HG02588 (cell line): Measurements from ENCODE around the gene ANAPC15.

Experiments used
- ATAC-seq: cut with Tn5 transposase; IDR thresholded peaks from one replicate; pipeline ENCODE4 v1.9.1; 2021; ENCODE audit warnings: mild to moderate bottlenecking, moderate library complexity; ENCODE audit not compliant: unreplicated experiment

ANAPC15 gene

DNA sequence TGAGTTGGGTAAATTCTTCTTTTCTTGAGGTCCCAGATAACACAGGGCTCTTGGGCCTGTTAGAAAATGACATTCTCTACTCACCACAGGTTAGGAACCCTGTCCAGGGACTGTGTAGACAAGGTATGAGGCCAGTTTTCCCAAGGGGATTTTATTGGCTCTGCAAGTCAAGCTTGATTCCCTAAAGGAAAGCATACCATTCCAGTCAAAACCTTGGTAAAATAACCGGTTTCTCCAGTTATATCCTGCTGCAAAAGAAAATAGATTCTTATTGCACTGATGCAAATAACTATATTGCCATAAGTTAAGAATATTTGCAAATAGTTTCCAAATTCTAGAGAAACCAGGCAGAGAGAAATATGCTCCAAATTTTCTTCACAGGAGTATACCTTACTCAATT, 13.5 kb upstream of the ANAPC15 start:
- no peak for ATAC-seq

DNA sequence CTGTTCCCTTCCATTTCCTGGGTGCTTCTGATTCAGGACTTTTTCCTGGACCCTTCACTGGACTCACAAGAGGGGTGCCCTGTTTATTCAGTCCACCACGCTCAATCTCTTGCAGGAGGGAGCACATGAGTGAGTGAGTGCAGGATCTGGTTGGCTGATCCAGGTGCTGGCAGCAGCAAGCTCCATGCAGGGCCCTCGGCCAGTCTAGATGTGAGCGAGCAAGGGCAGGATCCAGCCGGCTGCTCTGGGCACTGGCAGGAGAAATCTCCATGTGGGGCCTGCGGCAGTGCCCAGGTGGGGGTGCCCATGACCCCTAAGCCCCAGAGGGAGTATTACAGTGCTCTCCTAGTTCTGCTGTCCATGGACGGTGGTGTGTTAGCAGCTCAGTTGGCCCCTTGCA, 11.6 kb upstream of the ANAPC15 start:
- ATAC-seq, result no peak

DNA sequence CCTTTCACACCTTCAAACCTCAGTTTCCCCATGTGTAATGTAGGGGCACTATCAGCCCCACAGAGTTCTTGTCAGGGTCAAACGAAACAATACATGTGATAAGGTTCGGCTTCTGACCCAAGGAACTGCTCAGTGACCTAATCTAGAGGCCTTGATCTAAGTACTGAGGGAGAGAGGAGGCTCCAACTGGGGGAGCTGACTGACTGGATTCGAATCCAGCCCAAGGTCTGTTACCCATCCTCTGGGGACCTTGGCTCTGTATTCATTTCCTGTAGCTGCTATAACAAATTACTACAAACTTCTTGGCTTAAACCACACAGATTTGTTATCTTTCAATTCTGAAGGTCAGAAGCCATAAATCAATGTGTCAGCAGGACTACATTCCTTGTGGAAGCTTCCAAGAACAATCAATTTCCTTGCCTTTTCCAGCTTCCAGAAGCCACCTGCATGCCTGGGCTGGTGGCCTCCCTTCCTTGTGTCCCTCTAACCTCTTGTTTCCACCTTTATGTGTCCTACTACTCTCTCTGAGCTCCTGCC, 10.7 kb upstream of the ANAPC15 start:
- no peak for ATAC-seq

DNA sequence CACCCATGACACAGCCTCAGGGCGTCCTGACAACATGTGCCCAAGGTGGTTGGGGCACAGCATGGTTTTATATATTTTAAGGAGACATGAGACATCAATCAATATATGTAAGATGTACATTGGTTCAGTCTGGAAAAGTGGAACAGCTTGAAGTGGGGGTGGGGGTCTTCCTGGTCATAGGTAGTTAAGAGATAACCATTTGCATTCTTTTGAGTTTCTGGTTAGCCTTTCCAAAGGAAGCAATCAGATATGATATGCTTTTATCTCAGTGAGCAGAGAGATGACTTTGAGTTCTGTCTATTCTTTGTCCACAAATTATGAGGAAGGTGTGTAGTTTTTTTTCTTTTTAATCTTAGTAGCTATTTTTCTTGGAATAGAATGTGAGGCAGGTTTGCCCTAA, 10.1 kb upstream of the ANAPC15 start:
- no peak for ATAC-seq

DNA sequence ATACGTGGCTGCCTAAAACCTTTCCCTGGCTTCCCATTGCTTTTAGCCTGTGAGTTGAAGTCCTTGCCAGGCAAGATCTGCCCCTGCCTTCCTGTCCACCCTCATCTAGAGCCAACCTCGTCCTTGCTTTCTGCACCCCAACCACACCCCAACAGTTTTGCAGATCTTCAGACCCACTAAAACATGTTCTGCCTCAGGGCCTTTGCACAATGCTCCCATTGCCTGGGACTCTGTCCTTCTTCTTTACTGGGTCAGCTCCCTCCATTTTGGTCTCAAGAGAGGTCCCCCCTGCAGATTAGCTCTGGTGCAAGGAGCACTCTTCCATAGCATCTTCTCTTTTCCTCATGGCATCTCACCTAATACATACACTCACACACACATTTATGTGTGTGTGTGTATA, 8.4 kb upstream of the ANAPC15 start:
- no peak for ATAC-seq

DNA sequence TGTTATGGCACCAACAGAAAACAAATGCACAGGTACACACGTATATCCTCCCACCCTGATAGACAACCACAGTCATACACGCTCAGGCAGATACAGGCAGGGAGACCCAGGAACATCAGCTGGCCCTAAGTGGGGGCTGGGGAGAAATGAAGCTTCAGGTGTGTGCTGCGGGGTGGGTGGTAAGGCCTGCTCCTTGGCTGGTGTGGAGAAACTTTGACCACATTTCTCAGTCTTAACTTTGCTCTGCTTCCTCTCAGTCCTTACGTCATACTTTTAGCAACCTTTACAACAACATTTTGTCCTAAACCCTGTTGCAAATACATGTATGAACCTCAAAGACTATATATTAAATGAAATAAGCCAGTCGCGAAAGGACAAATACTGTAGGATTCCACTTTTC, 6.7 kb upstream of the ANAPC15 start:
- no peak for ATAC-seq

DNA sequence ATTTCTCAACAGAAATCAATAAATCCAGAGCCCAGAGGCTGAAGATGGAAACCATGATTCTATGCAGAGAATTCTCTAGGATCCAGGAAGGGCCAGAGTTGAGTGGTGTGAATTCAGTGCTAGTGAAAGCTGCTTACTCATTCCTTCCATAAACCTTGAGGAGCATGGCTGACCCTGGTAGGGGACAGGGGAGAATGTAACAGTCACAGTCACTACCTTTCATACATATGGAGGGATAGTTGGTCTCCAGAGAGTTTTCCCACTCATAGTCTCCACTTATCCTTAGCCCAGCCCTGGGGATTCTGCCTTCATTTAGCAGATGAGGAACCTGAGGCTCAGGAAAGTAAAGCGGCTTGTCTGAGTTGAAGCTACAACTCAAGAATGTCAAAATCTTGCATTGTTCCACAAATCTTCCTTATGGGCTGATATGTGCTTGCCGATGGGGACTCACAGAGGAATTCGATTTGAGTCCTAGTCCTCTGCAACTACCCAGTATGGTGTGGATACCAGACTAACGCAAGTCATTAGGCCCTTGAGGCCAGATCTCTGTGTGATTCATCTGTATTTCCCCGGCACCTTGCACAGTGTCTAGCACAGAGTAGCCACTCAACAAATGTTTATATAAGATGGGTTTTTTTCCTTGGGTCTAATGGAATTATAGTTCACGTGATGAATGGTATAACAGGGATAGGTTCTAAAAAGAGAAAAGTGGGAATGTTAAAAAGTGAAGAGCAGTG, 3.7 kb upstream of the ANAPC15 start:
- no peak for ATAC-seq

DNA sequence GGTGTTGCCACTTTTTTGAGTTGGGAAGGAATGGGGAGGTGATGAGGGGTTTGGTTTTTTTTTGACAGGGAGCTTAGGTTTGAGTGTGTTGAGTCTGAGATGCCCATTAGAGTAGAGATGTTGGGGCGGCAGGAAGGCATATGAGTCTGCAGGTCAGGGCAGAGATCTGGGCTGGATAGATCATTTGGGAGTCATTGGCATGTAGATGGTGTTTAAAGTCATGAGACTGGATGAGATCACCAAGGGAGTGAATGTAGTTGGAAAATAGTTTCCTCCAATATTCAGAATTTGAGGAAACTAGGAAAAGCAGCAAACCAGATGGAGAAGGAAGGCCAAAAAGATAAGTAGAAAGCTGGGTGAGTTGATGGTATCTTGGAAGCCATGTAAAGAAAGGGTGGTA, 2.1 kb upstream of the ANAPC15 start:
- ATAC-seq, result no peak

DNA sequence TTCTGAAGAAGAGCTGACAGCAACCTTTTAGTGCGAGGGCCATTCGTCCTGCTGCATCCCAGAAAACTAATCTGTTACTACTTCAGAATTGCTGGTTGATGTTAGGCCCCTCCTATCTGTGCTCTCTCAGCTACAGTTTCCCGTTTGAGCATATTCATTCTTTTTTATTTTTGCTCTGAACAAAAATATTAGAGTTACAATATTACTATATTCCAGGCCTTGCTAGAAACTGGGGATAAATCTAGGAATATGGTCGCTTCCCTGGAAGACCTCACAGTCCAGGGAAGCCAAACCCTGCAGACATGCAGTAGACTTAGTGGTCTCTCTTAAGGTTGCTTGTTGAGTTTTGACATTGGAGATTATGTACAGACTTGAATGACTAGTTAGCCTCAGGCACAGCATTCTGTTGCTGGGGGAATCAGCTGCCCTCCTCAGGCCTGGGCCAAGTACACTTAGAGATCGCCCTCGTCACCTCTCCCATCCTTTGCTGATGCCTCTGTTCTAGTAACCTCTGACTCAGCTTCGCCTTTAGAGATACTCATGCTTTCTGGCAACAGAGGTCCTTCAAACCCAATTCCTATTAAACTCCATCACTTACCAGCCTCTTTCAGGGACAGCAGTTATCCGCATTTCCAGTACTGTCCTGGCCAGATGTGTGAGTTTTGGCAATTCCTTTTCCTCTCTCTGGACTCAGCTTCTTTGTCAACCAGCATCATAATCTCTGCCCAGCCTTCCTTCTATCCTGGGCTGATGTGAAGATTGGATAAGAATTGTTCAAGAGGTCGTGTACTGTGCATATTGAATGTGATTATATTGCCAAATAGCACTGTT, 698 bp upstream of the ANAPC15 start:
- ATAC-seq, result no peak

DNA sequence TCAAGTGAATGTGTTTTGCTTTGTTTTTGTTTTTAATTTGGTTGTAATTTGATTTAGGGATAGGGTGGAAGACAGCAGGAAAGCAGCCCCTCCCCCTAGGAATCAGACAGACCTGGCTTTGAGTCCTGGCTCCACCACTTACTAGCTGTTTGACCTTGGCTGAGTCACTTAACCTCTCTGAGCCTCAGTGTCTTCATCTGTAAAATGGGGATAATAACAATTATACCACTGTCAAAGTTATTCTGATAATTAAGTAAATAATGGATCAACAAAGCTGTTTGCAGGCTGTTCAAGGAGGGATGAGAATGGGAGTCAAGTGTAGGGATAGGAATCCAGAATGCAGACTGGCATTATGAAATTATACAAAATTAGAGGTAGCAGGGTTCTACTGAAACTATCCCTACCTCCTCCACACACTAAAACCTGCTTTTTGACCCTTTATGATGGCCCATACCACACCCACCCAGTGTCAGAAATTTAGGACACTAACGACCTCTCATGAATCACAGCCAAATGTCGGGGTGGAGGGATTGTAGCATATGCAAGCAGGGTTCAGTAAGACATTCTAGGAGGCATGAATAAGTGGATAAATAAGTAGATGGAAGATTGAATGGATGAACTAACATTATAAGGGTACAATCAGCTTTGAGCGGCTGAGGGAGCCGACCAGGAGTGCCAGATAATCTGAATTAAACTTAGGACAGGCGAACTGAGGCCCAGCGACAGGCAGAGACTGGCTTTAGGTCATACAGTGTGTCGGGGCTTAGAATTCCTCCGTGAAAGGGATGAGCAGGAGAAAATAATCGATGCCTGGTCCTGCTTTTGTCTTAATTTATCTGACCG, 974 bp downstream of the ANAPC15 start:
- peak; percentile 1 for ATAC-seq

DNA sequence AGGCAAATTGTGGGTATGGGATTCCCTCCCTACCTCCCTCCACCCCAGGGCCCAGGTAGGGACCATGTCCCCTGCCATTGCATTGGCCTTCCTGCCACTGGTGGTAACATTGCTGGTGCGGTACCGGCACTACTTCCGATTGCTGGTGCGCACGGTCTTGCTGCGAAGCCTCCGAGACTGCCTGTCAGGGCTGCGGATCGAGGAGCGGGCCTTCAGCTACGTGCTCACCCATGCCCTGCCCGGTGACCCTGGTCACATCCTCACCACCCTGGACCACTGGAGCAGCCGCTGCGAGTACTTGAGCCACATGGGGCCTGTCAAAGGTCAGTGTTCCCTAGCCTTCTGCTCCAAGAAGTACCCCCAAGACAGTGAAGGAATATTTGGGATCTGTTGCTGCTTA, 6.6 kb downstream of the ANAPC15 start, which contains the start of gene TOMT:
Gene TOMT (plus strand): TSS at position 37 of the 400 bp plus-strand sequence. CDS start 28 bp downstream, at position 65.
- ATAC-seq, result no peak

DNA sequence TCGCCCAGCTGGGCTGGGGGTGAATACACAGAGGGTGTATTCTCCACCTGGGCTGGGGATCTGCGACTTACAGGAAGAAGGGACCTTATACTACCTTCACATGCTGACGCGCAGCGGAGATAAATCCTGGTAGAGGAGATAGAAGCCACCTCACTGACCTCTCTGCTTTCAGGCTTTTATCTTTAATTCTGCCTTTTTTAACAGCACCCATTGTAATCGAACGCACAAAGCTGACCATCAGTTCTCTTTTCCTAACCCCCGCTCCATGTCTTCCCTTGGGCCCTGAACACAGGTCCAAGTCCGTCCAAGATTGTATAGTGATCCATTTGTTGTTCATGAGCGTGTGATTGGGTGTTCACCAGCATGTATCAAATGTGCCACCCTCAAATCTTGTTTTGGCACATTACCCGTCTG, 8.7 kb downstream of the ANAPC15 start:
- no peak for ATAC-seq

DNA sequence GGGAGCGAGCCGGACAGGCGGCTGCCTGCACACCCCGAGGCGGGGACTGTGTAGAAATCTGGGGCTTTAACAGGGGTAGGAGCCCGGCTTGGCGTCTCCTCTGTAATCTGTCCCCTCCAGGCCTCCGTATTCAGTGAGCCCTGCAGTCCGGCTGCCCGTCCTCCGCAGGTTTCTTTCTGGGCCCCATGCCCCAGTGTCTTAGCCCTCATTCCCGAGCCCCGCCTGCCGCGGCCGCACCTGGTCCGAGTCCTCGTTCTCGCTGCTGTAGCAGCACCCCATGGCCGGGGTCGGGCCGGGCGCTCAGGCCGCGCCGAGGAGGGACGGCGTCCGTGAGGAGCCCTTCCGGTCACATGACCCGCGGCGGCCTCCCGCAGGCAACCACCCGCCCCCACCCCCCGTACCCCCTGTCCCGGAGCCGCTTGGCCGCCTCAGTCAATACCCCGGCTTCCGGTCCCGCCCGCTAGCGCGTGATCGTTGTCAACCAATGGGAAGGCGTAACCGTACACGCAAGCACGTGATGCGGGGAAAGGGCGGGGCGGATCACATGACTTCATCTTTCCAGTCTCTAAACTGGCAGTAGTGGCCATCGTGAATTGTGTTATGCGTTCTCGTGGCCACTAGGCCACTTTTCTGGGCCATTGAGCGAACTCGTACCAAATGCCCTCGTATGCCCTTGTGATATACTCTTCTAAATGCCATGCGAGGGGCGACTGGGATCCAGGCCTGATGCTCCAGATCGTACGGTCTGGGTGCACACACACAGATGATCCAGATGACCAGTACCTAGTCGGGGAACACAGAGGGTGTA, 9.3 kb downstream of the ANAPC15 start, which contains the start of gene LAMTOR1:
Gene LAMTOR1 (minus strand): TSS at position 352 of the 808 bp plus-strand sequence. CDS start 73 bp downstream, at position 279.
- peak; percentile 81 for ATAC-seq

DNA sequence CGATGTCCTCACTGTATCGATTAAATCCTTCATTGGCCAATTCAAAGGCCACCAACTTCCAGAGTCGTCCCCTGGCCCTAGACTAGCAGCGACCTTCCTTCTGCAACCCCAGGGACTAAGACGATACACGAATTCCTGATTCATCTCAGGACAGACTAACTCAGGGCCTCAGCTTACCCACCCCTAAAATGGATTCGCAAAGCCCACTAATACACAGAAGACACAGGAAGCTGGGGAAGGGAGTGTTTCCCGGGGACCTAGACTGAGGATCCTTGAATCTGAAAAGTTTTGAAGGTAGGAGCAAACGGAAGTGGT, 9.9 kb downstream of the ANAPC15 start:
- no peak for ATAC-seq

DNA sequence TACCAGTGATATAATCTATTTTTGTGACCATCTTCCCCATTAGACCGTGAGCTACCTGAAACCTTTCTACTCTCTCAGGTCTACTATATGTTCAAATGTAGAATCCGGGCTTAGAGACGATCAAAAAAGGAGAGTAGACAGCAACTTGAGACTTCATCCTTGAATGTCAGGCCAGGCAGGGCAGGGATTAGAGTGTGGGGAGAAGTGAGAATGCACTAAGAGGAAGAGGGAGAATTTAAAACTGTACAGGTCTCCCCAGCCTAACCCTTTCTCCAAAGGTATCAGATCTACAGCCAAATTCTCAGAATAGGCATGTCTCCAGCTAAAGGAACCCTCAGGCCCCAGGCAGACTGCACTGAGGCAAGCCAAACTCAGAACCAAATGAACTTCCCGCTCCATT, 10.3 kb downstream of the ANAPC15 start:
- no peak for ATAC-seq

DNA sequence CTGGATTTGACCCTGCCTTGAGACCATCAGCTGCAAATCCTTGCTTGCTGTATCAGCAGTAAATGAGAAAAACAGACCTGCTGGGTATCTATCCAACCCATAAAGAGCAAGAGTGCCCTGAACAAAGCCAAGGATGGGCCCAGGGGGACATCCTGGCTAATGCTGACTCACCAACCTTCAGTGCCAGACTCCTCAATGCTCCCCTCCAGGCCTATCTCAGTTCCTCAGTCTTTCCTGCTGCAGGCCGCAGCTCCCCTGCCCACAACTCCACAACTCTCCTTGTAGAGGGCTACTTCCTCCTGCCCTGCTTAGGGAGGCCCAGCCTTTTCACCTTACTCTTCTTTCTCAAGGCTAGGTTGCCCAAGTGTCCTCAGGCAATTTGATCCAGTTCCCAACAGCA, 12.0 kb downstream of the ANAPC15 start:
- ATAC-seq, result no peak

DNA sequence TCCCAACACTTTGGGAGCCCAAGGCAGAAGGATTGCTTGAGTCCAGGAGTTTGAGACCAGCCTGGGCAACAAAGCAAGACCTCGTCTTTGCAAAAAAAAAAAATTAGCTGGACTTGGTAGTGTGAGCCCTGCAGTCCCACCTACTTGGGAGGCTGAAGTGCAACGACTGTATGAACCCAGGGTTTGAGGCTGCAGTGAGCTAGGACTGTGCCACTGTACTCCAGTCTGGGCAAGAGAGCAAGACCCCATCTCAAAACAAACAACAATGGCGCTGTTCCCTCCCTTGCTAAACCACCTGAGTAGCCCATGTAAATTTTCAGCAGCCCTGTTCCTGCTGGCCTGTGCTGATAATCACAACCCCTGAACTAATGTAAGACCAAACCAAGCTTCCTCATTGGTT, 12.5 kb downstream of the ANAPC15 start:
- no peak for ATAC-seq

DNA sequence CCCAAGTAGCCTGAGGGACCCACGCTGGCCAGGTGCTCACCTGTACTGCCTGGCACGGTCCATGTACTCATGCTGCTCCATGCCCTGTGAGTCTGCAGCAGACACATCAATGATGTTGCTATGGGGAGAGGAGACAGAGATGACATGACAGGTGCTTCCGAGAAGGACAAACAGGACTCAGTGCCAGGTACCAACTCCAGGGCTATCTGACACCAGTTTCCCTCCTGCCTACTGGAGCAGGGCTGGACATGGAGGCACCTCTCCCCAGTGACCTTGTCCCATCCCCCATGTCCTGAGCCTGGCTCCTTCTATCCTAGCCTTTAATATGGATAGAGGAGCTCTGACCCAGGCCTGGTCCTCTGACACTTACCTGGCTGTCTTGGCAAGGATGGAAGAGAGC, 13.8 kb downstream of the ANAPC15 start:
- ATAC-seq, result no peak

DNA sequence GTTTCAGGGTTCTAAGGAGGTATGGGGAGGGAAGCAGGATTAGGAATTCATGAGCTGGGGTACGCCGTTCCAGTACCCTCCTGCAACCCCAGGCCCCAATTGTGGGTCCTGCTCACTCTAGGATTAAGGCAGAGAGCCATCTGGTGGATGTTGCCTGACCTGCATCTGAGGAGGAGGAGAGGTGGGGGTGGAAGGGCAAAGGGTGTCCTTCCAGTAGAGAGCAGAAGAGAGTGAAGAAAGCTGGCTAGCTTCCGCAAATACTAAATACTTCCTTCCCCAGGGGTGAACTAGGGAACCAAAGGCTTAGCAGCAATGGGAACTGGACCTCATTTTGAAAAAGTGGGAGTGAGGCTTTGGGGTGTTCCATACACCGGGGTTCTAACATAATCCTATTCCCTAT, 21.2 kb downstream of the ANAPC15 start:
- ATAC-seq, result peak; percentile 46

DNA sequence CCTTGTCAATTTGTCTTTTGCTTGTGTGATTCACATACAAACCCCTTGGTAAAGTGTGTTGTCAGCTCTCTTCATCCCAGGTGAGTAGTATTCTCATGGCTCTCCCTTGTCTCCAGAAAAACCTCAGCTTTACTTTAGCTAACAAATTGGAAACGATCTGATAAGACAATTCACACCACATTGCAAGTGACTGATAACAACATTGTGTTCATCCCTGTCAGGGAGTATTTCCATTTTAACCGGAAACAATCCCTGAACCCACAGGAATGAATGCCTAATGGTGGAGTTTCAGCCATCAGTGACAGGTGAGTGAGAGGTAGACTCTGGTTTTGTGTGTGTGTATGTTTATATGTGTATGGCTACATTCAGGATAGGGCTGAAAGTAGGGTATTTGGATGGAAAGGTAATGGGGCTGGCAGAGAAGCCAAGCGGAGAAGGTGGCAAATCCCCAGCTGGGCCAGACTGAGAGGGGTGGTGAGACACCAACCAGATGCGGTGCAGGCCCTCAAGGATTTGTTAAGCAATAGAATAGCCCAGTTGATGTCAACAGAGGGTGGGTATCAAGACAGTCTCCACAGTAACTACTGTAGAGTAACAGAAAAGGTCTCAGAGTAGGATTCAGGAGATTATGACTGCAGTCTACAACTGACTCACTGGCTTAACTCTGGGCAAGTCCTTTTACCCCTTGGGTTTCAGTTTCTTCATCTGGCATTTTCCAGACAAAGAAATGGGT, 24.3 kb downstream of the ANAPC15 start:
- no peak for ATAC-seq
